Osteocyte (in vitro differentiated cells): Measurements from ENCODE around the gene CLMN. TPM values are rescaled to one million over a fixed set of nuclear protein-coding genes. Genes with fewer than 3 reads are reported as not detected.

Experiments used
- DNase-seq: peaks from one replicate; pipeline ENCODE4 v3.0.0; 2021; ENCODE audit warnings: mixed read lengths; ENCODE audit not compliant: unreplicated experiment; ENCODE audit errors: extremely low spot score
- H3K27ac Mint-ChIP-seq: one replicate; pipeline ENCODE4 v1.8.0; 2021; ENCODE audit warnings: mild to moderate bottlenecking, mixed read lengths; ENCODE audit not compliant: unreplicated experiment
- H3K27me3 Mint-ChIP-seq: one replicate; pipeline ENCODE4 v1.8.0; 2021; ENCODE audit warnings: mixed read lengths; ENCODE audit not compliant: unreplicated experiment
- H3K36me3 Mint-ChIP-seq: one replicate; pipeline ENCODE4 v1.8.0; 2021; ENCODE audit warnings: mixed read lengths; ENCODE audit not compliant: unreplicated experiment
- H3K4me1 Mint-ChIP-seq: one replicate; pipeline ENCODE4 v1.8.0; 2021; ENCODE audit warnings: mixed read lengths; ENCODE audit not compliant: unreplicated experiment
- H3K4me3 Mint-ChIP-seq: one replicate; pipeline ENCODE4 v1.8.0; 2021; ENCODE audit warnings: mild to moderate bottlenecking, moderate library complexity, mixed read lengths; ENCODE audit not compliant: unreplicated experiment
- H3K9me3 Mint-ChIP-seq: one replicate; pipeline ENCODE4 v1.8.0; 2021; ENCODE audit warnings: mixed read lengths; ENCODE audit not compliant: unreplicated experiment
- total RNA-seq: library from RNA; stranded (reverse); gene quantifications from 2 replicates; pipeline ENCODE4 v1.2.1, GENCODE V29; 2021
- TF ChIP-seq, protein P1 (sequence below): fragments of 200-600 bp; sonication (generic); IDR thresholded peaks from 2 replicates; pipeline ENCODE4 v1.5.0; 2021; ENCODE audit warnings: antibody characterized with exemption, mild to moderate bottlenecking, moderate library complexity

CLMN gene
- total RNA-seq, 1 donor from 2014 or later: 5.4 TPM

DNA sequence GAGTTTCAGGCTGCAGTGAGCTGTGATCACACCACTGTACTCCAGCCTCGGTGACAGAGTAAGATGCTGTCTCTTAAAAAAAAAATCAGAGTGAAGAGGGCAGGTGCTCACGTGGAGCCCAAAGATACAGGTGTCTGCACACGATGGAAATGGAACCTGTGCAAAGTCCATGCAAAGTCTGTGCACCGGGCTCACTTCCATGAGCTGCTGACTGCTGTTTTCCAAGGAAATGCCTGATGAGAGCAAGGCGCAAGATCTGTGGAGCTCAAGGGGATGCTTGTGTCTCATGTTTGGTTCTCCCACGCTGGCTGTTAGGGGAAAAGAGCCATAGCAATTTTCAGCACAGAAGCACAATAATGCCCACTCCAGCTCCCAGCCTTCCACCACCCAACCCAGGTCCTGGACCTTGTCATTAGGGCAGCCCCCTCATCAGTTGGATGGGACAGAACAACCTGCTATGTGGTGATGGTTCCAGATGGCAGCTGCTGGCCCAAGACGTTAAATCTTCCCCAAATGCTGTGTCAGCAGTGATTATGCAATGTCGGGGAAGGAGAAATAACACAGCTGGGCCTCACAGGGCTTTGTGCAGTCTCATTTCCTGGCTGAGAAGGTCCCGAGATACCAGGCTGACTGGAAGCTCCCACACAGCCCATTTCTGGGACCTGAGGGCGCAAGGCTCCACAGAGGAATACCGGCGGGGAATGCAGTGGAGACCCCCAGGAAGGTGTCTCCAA, 134.5 kb downstream of the CLMN start:
- Mint-ChIP-seq H3K4me3 (no peak overlapping the region), H3K4me1 (peaks cover 28% of the 10 kb centered on the region), H3K27me3 (no peaks in the 10 kb centered on the region), H3K27ac (no peak overlapping the region), H3K36me3 (peaks cover 11% of the 10 kb centered on the region), H3K9me3 (peaks cover 10% of the 10 kb centered on the region)
- TF ChIP-seq, protein P1, sequence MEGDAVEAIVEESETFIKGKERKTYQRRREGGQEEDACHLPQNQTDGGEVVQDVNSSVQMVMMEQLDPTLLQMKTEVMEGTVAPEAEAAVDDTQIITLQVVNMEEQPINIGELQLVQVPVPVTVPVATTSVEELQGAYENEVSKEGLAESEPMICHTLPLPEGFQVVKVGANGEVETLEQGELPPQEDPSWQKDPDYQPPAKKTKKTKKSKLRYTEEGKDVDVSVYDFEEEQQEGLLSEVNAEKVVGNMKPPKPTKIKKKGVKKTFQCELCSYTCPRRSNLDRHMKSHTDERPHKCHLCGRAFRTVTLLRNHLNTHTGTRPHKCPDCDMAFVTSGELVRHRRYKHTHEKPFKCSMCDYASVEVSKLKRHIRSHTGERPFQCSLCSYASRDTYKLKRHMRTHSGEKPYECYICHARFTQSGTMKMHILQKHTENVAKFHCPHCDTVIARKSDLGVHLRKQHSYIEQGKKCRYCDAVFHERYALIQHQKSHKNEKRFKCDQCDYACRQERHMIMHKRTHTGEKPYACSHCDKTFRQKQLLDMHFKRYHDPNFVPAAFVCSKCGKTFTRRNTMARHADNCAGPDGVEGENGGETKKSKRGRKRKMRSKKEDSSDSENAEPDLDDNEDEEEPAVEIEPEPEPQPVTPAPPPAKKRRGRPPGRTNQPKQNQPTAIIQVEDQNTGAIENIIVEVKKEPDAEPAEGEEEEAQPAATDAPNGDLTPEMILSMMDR: no peak
- DNase-seq: no peak

DNA sequence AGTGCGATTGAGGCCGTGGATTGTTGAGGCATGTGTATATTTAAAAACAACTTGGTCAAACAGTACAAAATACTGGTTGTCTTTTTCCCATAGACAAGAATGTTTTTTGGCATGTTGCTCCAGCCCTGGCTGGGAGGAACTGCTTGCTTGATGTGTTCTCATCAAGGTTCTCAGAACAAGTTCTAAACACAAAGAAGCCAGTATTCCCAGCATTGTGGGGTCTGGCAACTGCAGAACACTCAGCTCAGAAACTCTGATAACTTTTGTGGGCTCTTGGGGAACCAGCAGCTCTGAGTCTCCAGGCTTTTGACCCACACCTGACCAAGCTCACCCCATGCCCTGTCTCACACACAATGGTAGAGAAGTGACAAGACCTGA, 135.3 kb downstream of the CLMN start:
- Mint-ChIP-seq H3K4me1 (peaks cover 27% of the 10 kb centered on the region), H3K36me3 (peaks cover 11% of the 10 kb centered on the region), H3K9me3 (peaks cover 10% of the 10 kb centered on the region), H3K27ac (peak overlapping the region; percentile 45), H3K27me3 (no peaks in the 10 kb centered on the region), H3K4me3 (no peak overlapping the region)
- no peak for DNase-seq
- TF ChIP-seq, protein P1: no peak

DNA sequence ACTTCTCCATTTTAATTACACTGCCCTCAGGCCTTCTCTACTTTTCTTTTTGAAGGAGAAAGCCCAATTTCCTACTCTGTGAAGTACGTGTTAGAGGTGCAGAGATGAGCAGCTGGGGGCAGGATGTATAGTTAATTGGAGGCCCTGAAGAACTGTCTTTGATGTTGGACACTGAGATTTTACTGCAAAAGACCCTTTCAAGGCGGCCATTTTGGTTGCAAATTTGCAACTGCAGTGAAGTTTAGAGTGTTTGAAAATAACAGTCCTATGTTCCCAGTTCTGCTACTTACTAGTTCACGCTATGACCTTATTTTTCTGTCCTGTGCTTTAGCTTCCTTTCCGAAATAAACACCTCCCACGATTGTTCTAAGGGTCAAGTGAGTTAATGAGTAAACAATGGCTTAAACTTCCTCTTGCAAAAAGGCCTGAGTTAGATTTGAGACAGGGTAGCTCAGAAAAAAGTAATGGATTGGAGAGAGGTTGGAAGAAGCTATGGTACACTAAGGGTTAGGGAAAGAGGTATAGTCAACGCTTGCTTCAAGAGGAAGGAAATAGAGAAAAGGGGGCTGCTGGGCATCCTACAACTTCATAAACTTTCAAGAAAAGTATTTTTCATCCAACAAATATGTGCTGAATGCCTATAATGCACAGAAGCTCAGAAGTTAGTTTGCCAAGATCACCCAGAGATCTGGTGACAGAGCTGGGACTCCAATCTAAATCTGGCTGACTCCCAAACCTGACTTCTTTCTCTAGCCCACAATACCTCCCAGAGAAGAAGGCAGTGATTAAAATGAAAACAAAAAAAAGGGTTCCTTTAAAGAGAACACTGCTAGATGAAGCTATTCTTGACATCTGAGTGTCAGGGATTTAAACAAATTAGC, 135.9 kb downstream of the CLMN start:
- H3K4me3 Mint-ChIP-seq: no peak overlapping the region
- no peak for DNase-seq
- H3K9me3 Mint-ChIP-seq: peaks cover 10% of the 10 kb centered on the region
- peak overlapping the region; percentile 45 for H3K27ac Mint-ChIP-seq
- TF ChIP-seq, protein P1: no peak
- peaks cover 11% of the 10 kb centered on the region for H3K36me3 Mint-ChIP-seq
- no peaks in the 10 kb centered on the region for H3K27me3 Mint-ChIP-seq
- peaks cover 27% of the 10 kb centered on the region for H3K4me1 Mint-ChIP-seq

DNA sequence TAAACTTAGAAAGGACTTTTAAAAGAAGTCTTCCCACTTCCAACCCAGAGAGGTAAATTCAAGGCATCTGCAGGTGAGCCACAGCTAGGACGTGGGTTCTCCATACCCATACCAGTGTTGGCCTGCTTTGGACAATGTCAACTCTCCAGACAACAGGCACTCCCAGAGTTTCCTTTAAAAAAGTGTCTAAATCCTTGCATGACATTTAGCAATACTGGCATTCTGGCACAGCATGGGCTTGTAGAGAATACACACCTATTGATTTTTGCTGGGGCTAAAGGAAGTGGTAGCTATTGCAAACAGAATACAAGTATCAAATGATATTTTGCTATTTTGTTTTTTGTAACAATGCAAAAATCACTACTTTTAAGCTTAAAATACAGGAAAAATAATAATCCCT, 136.6 kb downstream of the CLMN start:
- Mint-ChIP-seq H3K27me3 (no peaks in the 10 kb centered on the region), H3K4me3 (no peak overlapping the region), H3K9me3 (peaks cover 3% of the 10 kb centered on the region), H3K4me1 (peaks cover 27% of the 10 kb centered on the region), H3K36me3 (peaks cover 6% of the 10 kb centered on the region), H3K27ac (no peak overlapping the region)
- DNase-seq: no peak
- TF ChIP-seq, protein P1: no peak

DNA sequence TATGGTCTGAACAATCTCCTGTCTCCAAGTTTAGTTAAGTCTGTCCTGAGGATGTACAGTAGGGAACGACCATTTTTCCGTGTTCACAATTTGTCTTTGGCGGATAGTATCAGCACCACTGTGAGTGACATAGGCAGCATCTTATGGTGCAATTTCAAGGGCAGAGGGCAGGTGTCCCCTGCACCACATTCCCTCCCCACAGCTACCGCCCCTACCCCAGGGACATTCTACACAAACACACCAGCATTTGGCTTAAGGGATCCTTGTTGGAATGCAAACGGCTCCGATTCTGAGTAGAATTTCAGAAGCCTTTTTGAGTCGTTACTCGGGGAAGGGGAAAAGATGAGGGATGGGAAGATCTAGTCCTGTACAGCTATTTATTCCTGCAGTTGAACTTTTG, 137.3 kb downstream of the CLMN start:
- no peaks in the 10 kb centered on the region for H3K9me3 Mint-ChIP-seq
- peaks cover 27% of the 10 kb centered on the region for H3K4me1 Mint-ChIP-seq
- H3K36me3 Mint-ChIP-seq: peaks cover 4% of the 10 kb centered on the region
- H3K27ac Mint-ChIP-seq: no peak overlapping the region
- TF ChIP-seq, protein P1: no peak
- no peak for DNase-seq
- H3K27me3 Mint-ChIP-seq: no peaks in the 10 kb centered on the region
- H3K4me3 Mint-ChIP-seq: no peak overlapping the region
